Lung microvascular endothelial cell (primary cell): ENCODE data around the gene POLA1. TPM values are rescaled to one million over a fixed set of nuclear protein-coding genes. Genes with fewer than 3 reads are reported as not detected.

ENCODE experiments used
- DNase-seq, 2 donors: peaks; one replicate each; pipeline versions ENCODE4 v3.0.0 to v3.0.0-alpha.2; 2010; ENCODE audit warnings: low read depth in 2 of 2
- total RNA-seq: library from RNA; depleted of rRNA; stranded (reverse); fragments of >200 nt; gene quantifications from 2 replicates; pipeline ENCODE4 v1.2.1, GENCODE V29; 2014

POLA1 gene
- total RNA-seq, 1 donor from 2014 or later, result 10.7 TPM

- no peak for DNase-seq
These were observed 312.9 kb downstream of the POLA1 start for GRCh38 chrX:25006586-25007058.

DNA sequence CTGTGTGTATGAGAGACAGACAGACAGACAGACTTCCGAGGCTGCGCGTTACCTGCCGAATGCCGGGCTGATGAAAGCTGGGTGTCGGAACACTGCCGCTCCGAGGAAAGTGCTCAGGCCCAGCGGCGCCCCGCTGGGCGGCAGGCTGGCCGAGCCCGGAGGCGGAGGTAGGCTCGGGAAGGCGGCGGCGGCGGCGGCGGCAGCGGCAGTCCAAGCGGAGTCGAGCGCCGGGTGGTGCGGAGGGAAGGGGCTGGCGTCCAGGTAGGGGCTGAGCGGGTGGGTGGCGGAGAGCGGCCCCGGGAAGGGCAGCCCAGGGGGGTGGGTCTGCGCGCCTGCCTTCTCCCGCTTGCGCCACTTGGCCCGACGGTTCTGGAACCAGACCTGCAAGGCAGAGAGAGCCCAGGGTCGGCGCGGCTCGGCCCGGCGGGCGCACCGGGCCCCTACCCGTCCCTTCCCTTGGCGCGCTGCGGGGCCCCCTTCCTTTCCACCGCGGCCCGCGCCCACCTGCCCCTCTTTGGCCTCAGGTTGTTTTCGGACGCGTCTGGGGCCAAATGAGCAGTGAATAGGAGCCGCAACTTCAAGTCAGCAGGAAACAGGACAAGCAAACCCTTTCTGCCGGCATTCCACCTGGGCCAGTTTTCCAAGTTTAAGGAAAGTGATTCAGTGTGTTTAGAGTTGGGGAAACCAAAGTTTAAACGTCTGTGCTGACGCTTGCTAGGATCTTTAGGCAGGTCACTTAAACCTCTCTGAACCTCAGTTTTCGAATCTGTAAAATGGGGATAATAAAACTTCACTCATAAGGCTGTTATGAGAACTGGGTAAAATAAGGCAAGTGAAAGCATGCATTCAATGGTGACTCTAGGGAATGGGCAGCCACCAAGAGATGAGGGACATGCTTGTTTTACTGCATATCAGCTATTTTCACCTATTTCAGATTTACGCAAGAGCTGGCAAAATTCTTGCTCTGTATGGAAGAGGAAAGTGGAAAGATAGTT, 313.6 kb downstream of the POLA1 start:
- no peak for DNase-seq

- no peak for DNase-seq
These were observed 315.7 kb downstream of the POLA1 start for GRCh38 chrX:25009407-25009806.

- no peak for DNase-seq
These were observed 317.3 kb downstream of the POLA1 start for GRCh38 chrX:25010784-25011588.

GRCh38 chrX:25011589-25012432, 318.1 kb downstream of the POLA1 start:
- no peak for DNase-seq

DNA sequence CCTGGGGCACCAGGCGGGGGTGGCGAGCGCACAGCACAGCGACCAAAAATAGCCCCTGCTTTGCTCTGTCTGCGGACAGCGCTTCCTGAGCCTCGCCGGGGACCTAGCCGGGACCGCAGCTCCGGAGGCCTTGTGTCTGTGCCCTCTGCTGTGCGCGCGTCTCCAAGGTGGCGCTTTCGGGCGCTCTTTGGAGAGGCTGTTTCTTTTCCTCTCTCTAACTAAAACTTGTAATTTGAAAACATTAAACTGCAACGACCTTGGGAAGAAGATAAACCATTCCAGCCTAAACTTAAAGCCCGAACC, 318.7 kb downstream of the POLA1 start:
- DNase-seq, result no peak

DNA sequence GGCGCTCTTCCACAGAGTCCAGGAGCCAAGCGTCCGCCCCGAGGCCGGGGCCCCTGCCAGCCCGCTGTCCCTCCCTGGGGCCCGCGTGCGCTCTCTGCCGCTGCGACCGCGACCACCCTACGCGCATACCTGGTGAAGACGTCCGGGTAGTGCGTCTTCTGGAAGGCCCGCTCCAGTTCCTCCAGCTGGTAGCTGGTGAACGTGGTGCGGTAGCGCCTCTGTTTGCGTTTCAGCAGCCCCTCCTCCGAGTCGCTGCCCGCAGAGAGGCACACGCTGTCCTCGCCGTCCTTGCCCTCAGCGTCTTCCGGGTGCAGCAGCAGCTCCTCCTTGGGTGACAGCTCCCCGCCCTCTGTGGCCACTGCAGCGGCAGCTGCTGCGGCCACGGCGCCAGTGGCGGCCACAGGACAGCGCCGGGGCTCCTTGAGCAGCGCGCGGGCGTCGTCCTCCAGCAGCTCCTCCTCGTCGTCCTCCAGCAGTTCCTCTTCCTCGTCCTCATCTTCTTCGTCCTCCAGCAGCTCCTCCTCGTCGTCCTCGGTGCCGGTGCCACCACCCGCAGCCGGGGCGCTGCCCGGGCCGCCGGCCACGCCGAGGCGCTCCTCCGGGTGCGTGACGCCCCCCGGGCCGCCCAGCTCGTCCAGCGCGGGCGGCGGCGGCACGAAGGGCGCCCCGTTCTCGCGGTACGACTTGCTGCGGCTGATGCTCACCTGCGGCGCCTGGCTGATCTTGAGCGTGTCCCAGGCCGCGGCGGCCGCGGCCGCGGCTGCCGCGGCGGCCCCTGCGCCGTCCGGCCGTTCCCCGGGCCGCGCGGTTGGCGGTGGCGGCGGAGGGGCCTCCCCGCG, 319.3 kb downstream of the POLA1 start:
- DNase-seq, result no peak

DNA sequence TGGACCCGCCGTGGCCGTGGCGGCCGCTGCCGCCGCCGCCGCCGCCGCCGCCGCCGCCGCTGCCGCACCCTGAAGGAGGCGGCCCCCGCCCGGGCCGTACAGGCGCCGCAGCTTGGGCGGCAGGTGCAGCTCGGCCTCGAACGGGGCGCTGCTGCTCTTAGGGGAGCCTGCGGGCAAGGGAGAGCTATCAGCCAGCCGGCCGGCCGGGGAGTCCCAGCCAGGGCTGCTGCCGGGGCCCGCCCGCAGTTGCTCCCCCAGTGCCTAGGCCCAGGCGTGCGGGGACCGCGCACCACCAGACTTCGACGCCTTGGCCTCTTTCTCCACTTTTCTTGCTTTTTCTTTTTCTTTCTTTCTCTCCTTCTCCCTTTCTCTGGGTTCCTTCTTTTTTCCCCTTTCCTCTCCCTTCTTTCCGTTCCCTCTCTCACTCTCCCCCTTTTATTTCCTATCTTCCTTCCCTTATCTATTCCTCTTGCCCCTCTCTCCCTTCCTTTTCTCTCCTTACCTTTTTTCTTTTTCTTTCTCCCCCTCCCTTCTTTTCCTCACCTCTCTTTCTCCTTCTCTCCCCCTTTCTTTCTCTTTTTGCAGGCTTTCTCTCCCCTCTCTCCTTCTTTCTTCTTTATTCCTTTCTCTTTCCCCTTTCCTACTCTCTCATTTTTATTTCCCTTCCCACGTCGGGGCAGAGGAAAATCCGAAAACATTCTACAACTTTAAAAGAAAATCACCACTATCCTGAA, 320.1 kb downstream of the POLA1 start:
- no peak for DNase-seq

GRCh38 chrX:25014366-25014838, 320.7 kb downstream of the POLA1 start:
- DNase-seq, result no peak

- peak; percentile 67 to 77 for DNase-seq
These were observed 322.0 kb downstream of the POLA1 start, which contains the start of gene ARX for GRCh38 chrX:25015486-25016360. TSS of gene ARX (minus strand) at chrX:25015965. CDS start at chrX:25015737, 228 bp downstream.

GRCh38 chrX:25016361-25016671, 322.6 kb downstream of the POLA1 start:
- DNase-seq, result no peak

DNA sequence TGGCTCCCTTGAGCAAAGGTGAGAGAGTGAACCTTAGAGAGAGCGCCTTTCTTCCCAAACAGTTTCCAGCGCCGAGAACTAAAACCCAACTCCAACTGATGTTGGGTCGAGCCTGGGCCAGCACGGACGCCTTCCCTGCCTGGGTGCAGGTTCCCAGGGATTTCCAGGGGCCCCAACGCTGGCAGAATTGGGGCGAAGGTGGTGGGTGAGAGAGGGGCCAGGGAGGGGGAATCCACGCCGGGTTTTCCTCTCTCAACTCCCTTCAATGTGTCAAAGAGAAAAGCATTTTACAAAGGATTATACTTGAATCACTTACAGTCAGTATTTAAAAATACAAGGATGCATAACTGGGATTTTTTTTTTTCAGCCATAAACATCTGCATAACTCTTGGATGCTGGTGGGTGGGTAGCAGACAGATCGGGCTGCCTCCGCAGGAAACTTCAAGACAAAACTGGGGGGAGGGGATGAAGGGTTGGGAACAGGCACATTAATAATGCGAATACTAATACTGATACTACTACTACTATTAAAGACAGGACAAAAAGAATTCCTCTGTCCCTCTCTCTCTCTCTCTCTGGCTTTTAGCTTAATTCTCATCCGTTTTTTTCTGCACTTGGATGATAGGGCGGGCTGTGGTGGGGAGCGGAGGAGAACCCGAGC, 323.4 kb downstream of the POLA1 start:
- DNase-seq, result no peak

DNA sequence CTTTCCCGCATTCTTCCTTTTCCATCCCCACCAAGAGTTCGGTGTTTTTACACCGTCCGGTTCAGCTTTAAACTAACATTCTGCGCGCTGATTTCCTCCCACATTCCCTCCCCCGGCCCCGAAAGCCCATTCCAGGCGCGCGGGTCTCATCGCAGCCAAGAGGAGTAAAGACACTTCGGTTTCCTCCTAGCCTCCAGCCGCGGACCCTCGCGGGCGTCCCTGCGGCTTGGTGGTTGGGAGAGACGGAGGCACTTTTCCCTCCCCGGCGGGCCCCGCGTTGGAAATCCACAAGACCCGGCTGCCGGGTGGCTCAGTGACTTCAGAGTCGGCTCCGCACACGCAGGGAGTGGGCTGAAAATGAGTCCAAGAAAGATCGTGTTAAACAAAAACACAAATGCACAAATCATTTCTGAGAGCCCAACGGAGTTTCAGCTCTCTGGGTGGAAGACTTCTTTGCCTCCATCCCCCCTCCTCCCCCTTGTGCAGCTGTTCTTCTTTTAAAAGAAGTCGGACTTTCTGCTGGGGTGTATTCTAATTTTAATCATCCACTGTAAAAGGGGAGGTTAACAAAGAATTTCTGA, 324.0 kb downstream of the POLA1 start:
- no peak for DNase-seq

GRCh38 chrX:25018682-25019081, 325.0 kb downstream of the POLA1 start:
- no peak for DNase-seq

DNA sequence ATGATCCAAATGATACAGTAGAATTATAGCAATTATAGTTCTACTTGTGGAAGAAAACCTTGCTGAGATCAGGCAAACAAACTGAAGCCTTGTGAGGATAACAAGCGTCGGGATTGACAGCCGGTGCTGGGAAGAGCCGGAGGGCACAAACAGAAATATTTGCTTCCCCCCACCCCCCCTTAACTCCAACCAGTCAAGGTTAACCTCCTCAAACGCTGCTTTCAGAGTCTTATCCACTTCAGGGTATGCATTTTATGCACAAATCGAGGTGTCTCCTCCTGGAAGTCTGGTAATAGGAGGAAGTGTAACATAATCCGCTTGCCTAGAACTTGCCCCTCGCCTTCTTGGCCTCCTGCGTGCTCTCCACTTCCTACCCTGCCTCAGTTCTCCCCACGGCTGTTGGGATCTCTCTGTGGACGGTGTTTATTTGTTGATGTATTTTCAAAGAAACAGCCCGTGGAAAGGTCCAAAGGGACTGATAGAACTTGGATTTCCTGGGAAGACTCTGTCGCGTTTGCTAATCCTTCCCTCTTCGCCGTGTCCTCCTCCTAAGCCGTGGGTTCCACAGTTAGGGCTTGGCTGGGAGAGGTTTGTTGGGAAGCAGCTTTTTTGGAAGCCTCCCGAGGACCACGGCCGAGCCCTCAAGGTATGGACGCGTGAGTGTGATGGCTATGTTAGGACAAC, 326.1 kb downstream of the POLA1 start:
- no peak for DNase-seq

DNA sequence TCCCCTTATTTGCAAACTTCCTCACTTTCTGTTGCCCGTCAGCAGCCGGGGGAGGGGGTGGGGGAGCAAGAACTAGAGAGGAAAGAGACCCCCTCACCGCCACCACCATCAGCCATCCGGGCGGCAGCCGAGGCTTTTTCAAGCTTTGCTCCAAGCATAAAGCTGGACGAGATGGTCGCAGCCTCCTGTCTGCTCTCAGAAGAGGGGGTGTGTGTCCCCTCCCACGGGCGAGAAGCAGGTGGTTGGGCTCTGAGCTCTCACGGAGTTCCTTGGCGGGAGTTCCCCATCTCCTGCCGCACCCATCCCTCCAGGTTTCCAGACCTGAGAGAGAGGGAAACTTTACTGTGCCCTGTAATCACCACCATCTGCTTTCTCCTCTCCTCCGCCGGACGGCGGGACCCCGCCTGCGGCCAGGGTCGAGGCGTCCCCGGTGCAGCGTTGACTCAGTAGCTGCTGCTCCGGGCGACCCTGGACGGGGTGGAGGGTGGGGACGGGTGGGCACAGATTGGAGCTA, 326.7 kb downstream of the POLA1 start:
- no peak for DNase-seq

GRCh38 chrX:25020905-25021449, 327.3 kb downstream of the POLA1 start:
- DNase-seq, result peak; percentile 11 to 33
